GM10266 (cell line): ENCODE measurements around the gene FAM83C.
"Not testable (repeated sequence)": the region's sequence is repeated elsewhere in the genome, so short reads cannot be mapped to it uniquely, and the experiment has no call there.

Source experiments
- DNase-seq: peaks from one replicate; pipeline ENCODE4 v3.0.0; 2012; ENCODE audit errors: extremely low spot score
- TF ChIP-seq, protein P1 (sequence below): IDR thresholded peaks from 2 replicates; pipeline ENCODE4 v1.5.1; 2012; ENCODE audit warnings: mild to moderate bottlenecking, low read depth; ENCODE audit not compliant: control insufficient read depth, insufficient read depth; ENCODE audit errors: missing control alignments

Gene FAM83C

DNA sequence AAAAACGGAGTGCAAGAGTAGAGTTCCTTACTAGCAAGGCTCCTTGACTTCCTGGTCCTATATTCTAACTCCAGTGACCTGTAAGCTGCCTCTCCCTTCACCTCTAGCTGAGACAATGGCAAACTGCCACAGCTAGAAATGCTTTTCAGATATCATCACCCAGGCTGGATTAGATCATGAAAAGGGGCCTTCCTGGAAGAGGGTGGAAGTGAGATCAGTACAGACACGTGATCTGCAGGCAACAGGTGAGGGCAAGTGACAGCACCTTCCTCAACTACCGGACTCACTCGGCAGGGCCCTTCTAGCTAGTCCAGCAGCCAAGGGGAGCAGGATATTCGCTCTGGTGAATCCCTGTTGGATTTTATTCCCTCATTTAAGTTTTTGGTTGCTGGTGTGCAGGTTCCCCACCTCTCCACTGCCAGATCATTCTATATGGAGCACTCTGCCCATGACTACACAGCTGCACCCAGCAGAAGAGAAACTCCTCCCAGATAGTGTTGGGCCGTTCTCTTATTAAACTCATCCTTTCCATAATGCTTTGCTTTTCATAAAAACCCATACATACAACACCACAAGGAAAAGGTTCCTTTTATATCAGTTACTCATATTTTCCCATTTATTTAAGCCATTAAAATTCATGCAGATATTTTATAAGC lies 26.4 kb upstream of the FAM83C start:
- no peak for DNase-seq
- TF ChIP-seq, protein P1, sequence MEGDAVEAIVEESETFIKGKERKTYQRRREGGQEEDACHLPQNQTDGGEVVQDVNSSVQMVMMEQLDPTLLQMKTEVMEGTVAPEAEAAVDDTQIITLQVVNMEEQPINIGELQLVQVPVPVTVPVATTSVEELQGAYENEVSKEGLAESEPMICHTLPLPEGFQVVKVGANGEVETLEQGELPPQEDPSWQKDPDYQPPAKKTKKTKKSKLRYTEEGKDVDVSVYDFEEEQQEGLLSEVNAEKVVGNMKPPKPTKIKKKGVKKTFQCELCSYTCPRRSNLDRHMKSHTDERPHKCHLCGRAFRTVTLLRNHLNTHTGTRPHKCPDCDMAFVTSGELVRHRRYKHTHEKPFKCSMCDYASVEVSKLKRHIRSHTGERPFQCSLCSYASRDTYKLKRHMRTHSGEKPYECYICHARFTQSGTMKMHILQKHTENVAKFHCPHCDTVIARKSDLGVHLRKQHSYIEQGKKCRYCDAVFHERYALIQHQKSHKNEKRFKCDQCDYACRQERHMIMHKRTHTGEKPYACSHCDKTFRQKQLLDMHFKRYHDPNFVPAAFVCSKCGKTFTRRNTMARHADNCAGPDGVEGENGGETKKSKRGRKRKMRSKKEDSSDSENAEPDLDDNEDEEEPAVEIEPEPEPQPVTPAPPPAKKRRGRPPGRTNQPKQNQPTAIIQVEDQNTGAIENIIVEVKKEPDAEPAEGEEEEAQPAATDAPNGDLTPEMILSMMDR = no peak

DNA sequence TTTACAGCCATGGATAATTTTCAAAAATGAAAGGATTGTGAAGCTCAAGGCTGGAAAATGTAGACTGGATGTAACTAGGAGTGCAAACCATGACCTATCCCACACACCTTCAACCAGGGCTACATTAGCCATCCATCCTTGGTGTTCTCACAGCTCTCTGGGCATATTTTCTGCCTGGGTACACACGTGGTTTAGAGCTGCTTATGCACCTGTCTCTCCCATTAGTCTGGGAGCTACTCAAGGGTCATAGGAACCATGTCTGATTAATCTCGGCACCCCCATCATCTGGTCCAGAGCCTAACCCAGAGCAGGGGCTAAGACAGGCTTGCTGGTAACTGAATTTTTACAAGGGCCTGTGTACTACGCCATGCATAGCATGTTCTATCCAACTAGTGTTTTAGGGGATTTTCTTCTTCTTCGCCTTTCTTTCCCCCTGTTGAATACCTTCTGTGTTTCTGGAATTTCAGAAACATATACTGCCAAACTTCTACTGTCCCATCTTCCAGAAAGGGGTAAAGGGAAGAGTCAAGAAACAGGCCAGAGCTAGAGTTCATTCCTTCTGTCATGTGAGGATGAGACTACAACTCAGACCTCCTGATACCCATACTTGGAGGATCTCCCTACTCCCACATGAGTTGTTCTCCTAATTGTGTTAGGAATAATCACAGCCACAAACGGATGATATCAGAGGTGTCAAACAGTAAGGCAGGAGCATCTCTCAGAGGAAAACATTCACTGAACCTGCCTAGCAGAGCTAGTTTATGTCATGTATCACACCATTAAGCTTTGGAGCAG lies 25.4 kb upstream of the FAM83C start:
- TF ChIP-seq, protein P1 = no peak

DNA sequence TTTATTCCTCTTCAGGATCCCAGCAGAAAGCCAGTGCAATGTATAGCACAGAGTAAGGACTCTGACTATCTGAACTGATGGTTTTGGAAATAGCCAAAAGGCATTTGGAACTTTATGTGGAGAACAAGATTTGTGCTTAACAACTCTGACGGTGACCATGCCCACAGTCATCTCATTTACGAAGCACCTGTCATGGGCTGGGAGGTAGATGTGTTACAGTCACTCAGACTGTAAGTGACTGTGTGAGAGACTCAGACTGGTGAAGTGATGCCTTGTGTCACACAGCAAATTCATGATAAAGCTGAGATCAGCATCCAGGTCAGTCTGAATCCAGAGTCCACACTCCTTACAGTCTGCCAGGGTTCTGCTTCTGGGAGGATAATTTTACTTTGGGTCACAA lies 23.9 kb upstream of the FAM83C start:
- DNase-seq = no peak
- TF ChIP-seq, protein P1 = no peak

More for the DNA sequence above, 25.4 kb upstream of the FAM83C start:
- DNase-seq = no peak

DNA sequence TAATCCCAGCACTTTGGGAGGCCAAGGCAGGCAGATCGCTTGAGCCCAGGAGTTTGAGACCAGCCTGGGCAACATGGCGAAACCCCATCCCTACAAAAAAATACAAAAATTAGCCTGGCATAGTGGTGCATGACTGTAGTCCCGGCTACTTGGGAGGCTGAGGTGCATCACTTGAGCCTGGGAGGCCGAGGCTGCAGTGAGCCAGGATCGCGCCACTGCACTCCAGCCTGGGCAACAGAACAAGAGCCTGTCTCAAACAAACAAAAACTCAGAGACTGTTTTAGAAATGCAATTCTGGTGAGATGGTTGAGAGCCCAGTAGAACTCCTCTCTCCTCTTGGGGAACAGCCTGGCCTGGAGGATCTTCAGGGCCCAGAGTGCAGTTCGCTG lies 23.4 kb upstream of the FAM83C start:
- DNase-seq = not testable (repeated sequence)

DNA sequence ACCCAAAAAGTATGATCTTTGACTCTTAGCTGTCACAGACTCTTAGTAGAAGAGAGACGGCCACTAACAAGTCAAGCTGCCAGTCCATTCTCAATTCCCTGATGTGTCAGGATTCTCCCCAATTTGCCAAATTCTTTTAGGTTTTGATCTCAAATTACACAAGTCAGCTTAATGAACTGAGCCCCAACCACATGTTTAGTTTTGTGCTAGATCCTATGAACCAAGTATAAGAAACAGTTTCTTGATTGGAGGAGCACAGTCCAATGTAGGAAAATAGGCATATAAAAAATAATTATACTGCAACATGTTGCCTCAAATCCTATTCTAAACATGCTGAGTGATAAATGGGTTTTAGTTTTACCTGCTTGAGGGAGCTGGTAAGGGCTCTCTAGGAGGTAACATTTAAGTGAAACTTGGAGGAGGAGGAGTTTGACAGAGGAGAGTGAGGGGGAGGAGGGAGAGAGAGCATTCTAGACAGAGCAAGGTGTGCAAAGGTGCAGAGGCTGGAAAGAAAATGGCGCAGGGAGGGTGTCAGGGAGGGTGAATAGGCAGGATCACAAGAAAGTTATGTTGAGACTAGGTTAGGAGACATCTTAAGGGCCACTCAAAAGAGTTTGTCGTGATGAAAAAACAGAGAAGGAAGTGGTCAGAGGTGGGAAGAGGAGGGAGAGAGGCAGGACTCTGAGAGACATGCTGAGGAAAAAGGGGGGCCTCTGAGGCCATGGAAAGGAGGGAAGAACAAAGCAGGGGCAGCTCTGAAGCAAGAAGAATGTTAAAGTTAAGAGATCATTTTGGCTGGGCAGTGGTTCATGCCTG lies 22.8 kb upstream of the FAM83C start:
- DNase-seq = no peak

DNA sequence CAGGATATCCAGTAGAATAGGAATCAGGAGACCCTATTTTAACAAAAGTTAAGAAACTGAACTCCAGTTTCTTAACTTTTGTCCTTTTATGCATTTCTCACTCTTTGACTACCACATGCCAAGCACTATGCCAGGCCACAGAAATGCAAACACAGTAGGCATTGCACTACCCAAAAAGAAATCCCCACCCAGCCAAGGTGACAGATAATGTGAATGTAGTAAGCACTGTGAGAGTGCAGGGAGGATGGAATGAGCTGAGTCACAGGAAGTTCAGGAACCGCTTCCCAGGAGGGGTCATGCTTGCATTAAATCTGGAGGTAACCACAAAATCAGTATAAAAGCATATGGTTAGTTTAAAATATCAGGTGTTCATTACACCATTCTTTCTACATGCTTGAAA lies 20.1 kb upstream of the FAM83C start:
- TF ChIP-seq, protein P1 = no peak
- DNase-seq = no peak

More for the DNA sequence above, 22.8 kb upstream of the FAM83C start:
- TF ChIP-seq, protein P1 = no peak

DNA sequence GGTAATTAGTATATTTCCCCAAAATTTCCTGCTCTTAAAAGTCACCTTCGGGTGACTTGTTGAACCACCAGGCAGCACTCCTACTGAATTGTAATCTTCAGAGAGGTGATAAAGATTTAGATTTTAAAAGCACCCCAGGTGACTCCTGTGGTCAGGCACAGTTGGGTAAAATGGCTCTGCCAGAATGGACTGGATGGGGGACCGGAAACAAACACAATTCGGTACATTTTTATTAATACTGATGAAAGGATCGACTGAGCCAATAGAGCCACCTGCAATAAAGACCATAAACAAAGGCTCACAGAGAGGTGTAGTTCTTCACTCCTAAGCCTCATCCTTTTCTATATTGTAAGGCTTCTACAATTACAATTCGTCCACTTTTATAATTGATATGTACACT lies 19.6 kb upstream of the FAM83C start:
- TF ChIP-seq, protein P1 = no peak
- DNase-seq = no peak
